GM18505 (cell line): ENCODE results near the gene PPP2R1B.

Experiments
- ATAC-seq: cut with Tn5 transposase; IDR thresholded peaks from one replicate; pipeline ENCODE4 v1.9.1; 2021; ENCODE audit not compliant: unreplicated experiment
- POLR2A ChIP-seq: IDR thresholded peaks from 4 replicates; pipeline ENCODE4 v1.6.1; 2011; ENCODE audit warnings: borderline replicate concordance; ENCODE audit not compliant: insufficient read depth, insufficient read length; ENCODE audit errors: extremely low read depth

The PPP2R1B gene

GRCh38 chr11:111734101-111734953 lies 31.9 kb downstream of the PPP2R1B start:
- TF ChIP-seq POLR2A: no peak
- ATAC-seq: no peak

DNA sequence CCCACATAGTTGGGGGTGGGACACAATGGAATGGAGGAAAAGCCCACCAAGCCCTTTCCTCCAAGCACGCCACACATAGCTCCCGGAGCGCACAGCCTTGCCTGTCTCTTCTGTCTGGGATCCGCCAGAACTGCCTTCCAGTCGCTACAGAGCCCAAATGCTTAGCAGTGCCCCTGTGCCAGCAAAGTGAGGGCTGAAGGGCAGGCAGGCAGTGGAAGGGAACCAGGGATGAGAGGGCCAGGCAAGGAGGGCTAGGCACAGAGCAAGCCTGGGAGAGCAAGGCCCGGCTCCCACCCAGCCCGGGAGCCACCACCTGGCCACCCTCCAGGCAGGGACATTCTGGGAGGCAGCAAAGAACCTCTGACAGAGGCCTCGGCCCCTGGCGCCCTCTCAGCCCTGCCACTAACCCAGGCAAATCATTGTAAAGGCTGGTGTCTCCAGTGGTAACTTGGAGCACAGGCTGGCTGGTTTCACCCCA lies 32.5 kb downstream of the PPP2R1B start:
- no peak for TF ChIP-seq POLR2A
- no peak for ATAC-seq

GRCh38 chr11:111733016-111733415 lies 33.2 kb downstream of the PPP2R1B start:
- no peak for ATAC-seq
- TF ChIP-seq POLR2A: no peak

DNA sequence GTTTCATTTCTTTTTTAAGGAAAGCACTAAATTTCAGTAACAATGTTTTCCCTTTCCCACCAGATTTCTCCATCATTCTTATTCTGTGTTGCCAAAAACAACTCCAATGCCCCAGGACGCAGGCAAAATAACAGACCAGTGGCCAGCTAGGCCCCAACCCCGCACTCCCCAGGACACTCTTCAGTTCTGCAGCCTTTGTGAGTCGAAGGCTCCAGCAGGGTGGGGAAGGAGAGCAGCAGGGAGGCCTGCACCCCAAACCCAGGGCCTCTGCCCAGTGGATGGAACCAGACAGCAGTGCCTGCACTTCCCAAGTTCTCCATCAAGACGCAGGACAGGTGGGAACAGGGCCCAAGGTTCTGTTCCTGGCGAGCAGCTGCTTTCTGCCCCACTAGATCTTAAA lies 34.4 kb downstream of the PPP2R1B start:
- ATAC-seq: no peak

DNA sequence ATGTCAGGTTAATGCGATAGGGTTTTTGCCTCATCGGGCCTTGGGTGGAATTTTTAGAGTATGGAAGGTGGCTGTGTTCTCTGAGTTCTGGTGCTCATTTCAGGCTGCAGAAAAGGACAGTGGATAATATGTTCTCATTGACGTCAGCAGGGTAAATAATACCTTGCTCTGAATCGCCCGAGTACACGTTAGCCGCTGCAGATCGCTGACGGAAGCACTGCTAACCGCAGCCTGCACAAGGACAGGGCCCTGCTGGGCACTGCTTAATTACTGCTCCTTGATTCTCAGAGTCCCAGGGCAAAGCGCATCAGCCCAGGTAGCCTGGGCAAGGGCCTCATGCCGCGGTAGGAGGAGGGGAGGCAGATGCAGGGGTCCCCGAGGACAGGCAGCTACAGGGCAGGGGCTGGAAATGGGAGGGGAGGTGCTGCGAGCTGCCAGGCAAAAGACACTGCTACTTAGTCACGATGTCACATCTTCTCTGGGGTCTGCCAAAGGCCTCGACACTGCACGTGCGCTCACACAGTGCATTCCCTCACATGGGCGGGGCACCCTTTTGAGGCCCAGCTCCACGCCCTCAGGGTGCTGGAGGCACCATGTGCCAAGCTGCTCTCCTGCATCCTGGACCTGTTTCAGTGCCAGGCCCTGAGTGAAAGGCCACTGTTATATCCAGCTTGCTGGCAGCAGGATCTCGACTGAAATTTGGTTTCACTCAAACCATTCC lies 35.2 kb downstream of the PPP2R1B start:
- ATAC-seq: no peak

More for the DNA sequence above, 34.4 kb downstream of the PPP2R1B start:
- no peak for TF ChIP-seq POLR2A

GRCh38 chr11:111729831-111730311 lies 36.3 kb downstream of the PPP2R1B start:
- TF ChIP-seq POLR2A: no peak
- no peak for ATAC-seq

More for the DNA sequence above, 35.2 kb downstream of the PPP2R1B start:
- no peak for TF ChIP-seq POLR2A

- no peak for TF ChIP-seq POLR2A
- ATAC-seq: no peak
These were observed 36.9 kb downstream of the PPP2R1B start for GRCh38 chr11:111729071-111729830.

DNA sequence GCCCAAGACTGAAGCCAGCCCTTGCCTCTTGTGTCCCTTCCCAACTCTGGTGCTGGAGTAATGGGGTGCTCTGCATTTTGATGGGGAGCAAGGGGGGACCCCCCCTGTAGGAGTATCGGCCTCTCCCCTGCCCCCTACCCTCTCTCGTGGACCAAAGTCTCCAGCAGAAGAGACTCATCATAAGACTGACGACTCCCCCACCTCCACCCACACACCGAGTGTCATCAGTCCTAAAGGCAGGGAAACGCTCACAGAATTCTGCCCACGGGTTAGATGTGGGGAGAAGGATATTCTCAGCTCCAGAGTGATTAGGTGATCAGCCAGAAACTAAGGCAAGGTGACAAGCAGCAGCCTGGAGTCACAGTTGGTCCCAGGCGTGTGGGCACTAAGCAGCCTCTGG lies 38.8 kb downstream of the PPP2R1B start:
- ATAC-seq: no peak
- TF ChIP-seq POLR2A: no peak

- ATAC-seq: no peak
- TF ChIP-seq POLR2A: no peak
These were observed 39.9 kb downstream of the PPP2R1B start for GRCh38 chr11:111726301-111726713.

- no peak for TF ChIP-seq POLR2A
- ATAC-seq: no peak
These were observed 40.6 kb downstream of the PPP2R1B start for GRCh38 chr11:111725621-111726020.

DNA sequence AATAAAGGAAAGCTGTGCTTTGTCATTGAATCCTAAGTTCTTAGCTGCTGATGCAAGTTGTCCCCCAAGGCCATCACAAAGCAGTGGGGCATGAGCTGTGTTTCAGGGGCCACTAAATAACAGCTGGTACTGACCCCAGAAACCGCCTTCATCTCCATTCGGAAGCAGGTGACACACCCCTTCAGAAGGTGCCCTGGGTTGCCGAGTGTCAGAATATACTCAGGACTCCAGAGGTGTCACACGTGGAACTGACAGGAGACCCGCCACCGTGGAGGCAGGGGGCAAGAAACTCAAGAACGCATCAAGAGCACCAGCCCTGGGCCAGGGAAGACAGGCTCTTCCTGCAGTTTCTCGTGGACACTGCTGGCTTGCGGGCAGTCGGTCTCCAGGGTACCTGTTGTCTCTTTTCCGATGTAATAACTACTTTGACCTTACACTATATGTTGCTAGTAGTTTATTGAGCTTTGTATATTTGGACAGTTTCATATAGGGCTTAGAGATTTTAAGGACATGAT lies 41.5 kb downstream of the PPP2R1B start:
- TF ChIP-seq POLR2A: no peak
- ATAC-seq: no peak

GRCh38 chr11:111723595-111723994 lies 42.6 kb downstream of the PPP2R1B start:
- no peak for ATAC-seq
- no peak for TF ChIP-seq POLR2A

- ATAC-seq: no peak
- TF ChIP-seq POLR2A: no peak
These were observed 43.7 kb downstream of the PPP2R1B start for GRCh38 chr11:111722501-111722900.
